HepG2 (cell line): ENCODE data around the gene VAT1L. TPM values are rescaled to one million over a fixed set of nuclear protein-coding genes. Genes with fewer than 3 reads are reported as not detected.

Experiments
- ATAC-seq: fragments of 200-7000 bp; cut with Tn5 transposase; 3 replicates; pipeline ENCODE4 v1.9.1; 2020; ENCODE audit warnings: mild to moderate bottlenecking, moderate library complexity
- BruUV-seq: library from RNA; stranded (reverse); fragments of 400-500 nt; replicated peaks from 2 replicates; lab custom pipeline; 2021; lab: Mats Ljungman, UMichigan
- CTCF ChIA-PET: fragments of 300-600 bp; formaldehyde crosslinking; extraction: SDS; loops from one replicate; lab custom pipeline; 2021; ENCODE audit warnings: low total read pairs, inconsistent platforms, low intra/inter-chr PET ratio; lab: Yijun Ruan, JAX
- POLR2A ChIA-PET: fragments of 350-600 bp; sonication (Branson Sonifier 250); formaldehyde crosslinking; loops from one replicate; lab custom pipeline; 2020; ENCODE audit warnings: antibody characterized with exemption, inconsistent platforms; lab: Yijun Ruan, JAX
- DNase-seq: peaks from one replicate; pipeline ENCODE4 v3.0.0-alpha.2; 2015; ENCODE audit warnings: low spot score
- FAIRE-seq: peaks from 3 replicates; lab custom pipeline; 2011; peaks lifted over from hg19 to GRCh38; lab: Jason Lieb, UNC
- H2AFZ ChIP-seq: one replicate; pipeline ENCODE4 v1.6.1; 2011; ENCODE audit warnings: low read length, inconsistent platforms
- H3K27ac ChIP-seq: fragments of 300-600 bp; 3 replicates; pipeline ENCODE4 v1.8.0; 2011; ENCODE audit warnings: mixed run types, mild to moderate bottlenecking, mixed read lengths, low read length, inconsistent platforms; ENCODE audit not compliant: insufficient read depth; ENCODE audit errors: extremely low read length
- H3K27me3 ChIP-seq, 2 experiments: fragments of 200-600 bp in 1 of 2; 2 replicates in 1 of 2; 3 replicates in 1 of 2; pipeline versions ENCODE4 v1.6.0 to v1.8.0; 2011; ENCODE audit warnings: low read length in 2 of 2, mild to moderate bottlenecking in 2 of 2, moderate library complexity in 2 of 2, inconsistent platforms in 1 of 2; ENCODE audit not compliant: insufficient read depth in 2 of 2, control insufficient read depth in 1 of 2
- H3K36me3 ChIP-seq, 2 experiments: fragments of 200-600 bp in 1 of 2; replicated peaks in 1 of 2; 2 replicates in 1 of 2; 3 replicates in 1 of 2; pipeline versions ENCODE4 v1.5.1 to v1.8.0; 2011; ENCODE audit warnings: low read length in 2 of 2, inconsistent platforms in 1 of 2; ENCODE audit not compliant: insufficient read depth in 2 of 2, control insufficient read depth in 1 of 2
- H3K4me1 ChIP-seq: 2 replicates; pipeline ENCODE4 v1.5.1; 2012; ENCODE audit warnings: low read length, inconsistent platforms; ENCODE audit not compliant: insufficient read depth
- H3K4me2 ChIP-seq: 2 replicates; pipeline ENCODE4 v1.6.0; 2011; ENCODE audit warnings: low read depth, low read length, inconsistent platforms
- H3K4me3 ChIP-seq, 3 experiments: fragments of 200-600 bp in 1 of 3; sonication (generic), shearing (Covaris generic) in 1 of 3; replicated peaks in 1 of 3; 2 replicates each; pipeline ENCODE4 v1.5.1; 2011 to 2016; ENCODE audit warnings: low read length in 3 of 3, inconsistent platforms in 2 of 3, low read depth in 2 of 3, mild to moderate bottlenecking in 2 of 3, control low read depth in 1 of 3, mixed read lengths in 1 of 3; ENCODE audit not compliant: insufficient read depth in 1 of 3
- H3K79me2 ChIP-seq: one replicate; pipeline ENCODE4 v1.6.1; 2011; ENCODE audit warnings: low read length, inconsistent platforms; ENCODE audit not compliant: insufficient read depth
- H3K9ac ChIP-seq: 2 replicates; pipeline ENCODE4 v1.6.0; 2011; ENCODE audit warnings: mild to moderate bottlenecking, low read depth, low read length, inconsistent platforms; ENCODE audit not compliant: insufficient read depth
- H3K9me3 ChIP-seq: 2 replicates; pipeline ENCODE4 v1.5.1; 2012; ENCODE audit warnings: mild to moderate bottlenecking, low read length
- H4K20me1 ChIP-seq: 2 replicates; pipeline ENCODE4 v1.6.0; 2011; ENCODE audit warnings: inconsistent platforms, mild to moderate bottlenecking, low read length, moderate library complexity; ENCODE audit not compliant: insufficient read depth
- CBFB ChIP-seq: sonication (generic); formaldehyde crosslinking; IDR thresholded peaks from 2 replicates; pipeline ENCODE4 v1.4.0; 2020; ENCODE audit warnings: missing genetic modification reagents
- CEBPB ChIP-seq: IDR thresholded peaks from 2 replicates; pipeline ENCODE4 v1.6.1; 2011; ENCODE audit warnings: low read depth, low read length, improper control_type of control experiment, borderline replicate concordance
- MEF2D ChIP-seq: sonication (generic); formaldehyde crosslinking; IDR thresholded peaks from 2 replicates; pipeline ENCODE4 v1.5.1; 2020; ENCODE audit warnings: mild to moderate bottlenecking, missing genetic modification reagents
- MIER3 ChIP-seq: IDR thresholded peaks from 2 replicates; pipeline ENCODE4 v1.6.1; 2016; ENCODE audit warnings: missing compliant biosample characterization, borderline replicate concordance
- MYC ChIP-seq: sonication (generic); formaldehyde crosslinking; IDR thresholded peaks from 2 replicates; pipeline ENCODE4 v1.9.0; 2021; ENCODE audit warnings: missing genetic modification reagents, borderline replicate concordance
- NR2F1 ChIP-seq, 2 experiments: fragments of 450-650 bp in 1 of 2; formaldehyde crosslinking in 1 of 2; IDR thresholded peaks; 2 replicates each; pipeline versions ENCODE4 v1.5.0 to v1.6.1; 2016 to 2020; ENCODE audit warnings: mild to moderate bottlenecking in 1 of 2, missing compliant biosample characterization in 1 of 2, missing genetic modification reagents in 1 of 2, moderate library complexity in 1 of 2
- SOX6 ChIP-seq, 2 experiments: fragments of 450-650 bp in 1 of 2; sonication (generic) in 1 of 2; formaldehyde crosslinking in 1 of 2; IDR thresholded peaks; 2 replicates each; pipeline versions ENCODE4 v1.4.0 to v1.6.1; 2017 to 2020; ENCODE audit warnings: antibody characterized with exemption in 1 of 2, mild to moderate bottlenecking in 1 of 2, missing genetic modification reagents in 1 of 2
- SYNCRIP ChIP-seq: fragments of 200-400 bp; formaldehyde crosslinking; IDR thresholded peaks from 2 replicates; pipeline ENCODE4 v1.6.1; 2018; ENCODE audit warnings: mild to moderate bottlenecking, low read depth, low read length; ENCODE audit not compliant: insufficient read depth
- YY1 ChIP-seq: IDR thresholded peaks from 2 replicates; pipeline ENCODE4 v1.6.1; 2011; ENCODE audit warnings: low read length, low read depth, moderate library complexity, mild to moderate bottlenecking; ENCODE audit not compliant: insufficient read depth, insufficient replicate concordance
- ZNF225 ChIP-seq: sonication (generic); formaldehyde crosslinking; IDR thresholded peaks from 2 replicates; pipeline ENCODE4 v1.4.0; 2020; ENCODE audit warnings: mild to moderate bottlenecking, missing genetic modification reagents
- ZNF496 ChIP-seq: sonication (generic); formaldehyde crosslinking; IDR thresholded peaks from 2 replicates; pipeline ENCODE4 v1.8.1; 2023; ENCODE audit warnings: mild to moderate bottlenecking, moderate library complexity, missing genetic modification reagents; ENCODE audit not compliant: insufficient replicate concordance
- ZNF577 ChIP-seq: sonication (generic); formaldehyde crosslinking; IDR thresholded peaks from 2 replicates; pipeline ENCODE4 v1.4.0; 2020; ENCODE audit warnings: mild to moderate bottlenecking, low read depth, missing genetic modification reagents, borderline replicate concordance
- ZNF816 ChIP-seq: sonication (generic); formaldehyde crosslinking; IDR thresholded peaks from 2 replicates; pipeline ENCODE4 v1.8.0; 2022; ENCODE audit warnings: missing genetic modification reagents, mild to moderate bottlenecking, borderline replicate concordance
- WGBS: methylation state at CpG from one replicate; pipeline ENCODE4 v1.1.6; 2017; ENCODE audit warnings: low lambda C conversion rate; 5-methylcytosine and 5-hydroxymethylcytosine counted together
- in situ Hi-C: cut with HindIII; loops from 2 replicates; pipeline ENCODE4 v1.10.0; 2017; ENCODE audit warnings: low pct_unique_long_range_greater_than_20kb; ENCODE audit not compliant: extremely low pct_ligation_motif_present
- intact Hi-C: fragments of 100-400 bp; cut with micrococcal nuclease; formaldehyde crosslinking; loops from one replicate; pipeline ENCODE4 v1.10.0; 2022; ENCODE audit not compliant: unreplicated experiment
- polyA plus RNA-seq, 8 experiments: library from polyadenylated mRNA; depleted of rRNA in 3 of 8; stranded (reverse) in 7 of 8; unstranded in 1 of 8; fragments of >200 nt; fragmentation: Illumina TruSeq in 4 of 8; extraction: Trizol in 4 of 8; gene quantifications; 2 replicates each; pipeline versions ENCODE4 v1.2.1 to v1.2.3, GENCODE V29; 2011 to 2016; ENCODE audit warnings: low read depth in 4 of 8, missing spikeins in 1 of 8, mixed read lengths in 1 of 8; ENCODE audit not compliant: insufficient read depth in 1 of 8
- total RNA-seq, 5 experiments: library from RNA; depleted of rRNA; stranded (reverse); fragments of >200 nt; fragmentation: Illumina TruSeq; extraction: Trizol; gene quantifications; 2 replicates each; pipeline ENCODE4 v1.2.3, GENCODE V29; 2016; ENCODE audit warnings: low read depth in 1 of 5
- TF ChIP-seq, protein P1 (sequence below): sonication (generic); formaldehyde crosslinking; IDR thresholded peaks from 2 replicates; pipeline ENCODE4 v1.9.0; 2021; ENCODE audit warnings: missing genetic modification reagents, mild to moderate bottlenecking, borderline replicate concordance
- TF ChIP-seq, protein P2 (sequence below): fragments of 450-650 bp; IDR thresholded peaks from 2 replicates; pipeline ENCODE4 v1.6.1; 2017
- TF ChIP-seq, protein P3 (sequence below): fragments of 450-650 bp; IDR thresholded peaks from 2 replicates; pipeline ENCODE4 v1.6.1; 2016

The VAT1L gene
- total and polyA plus RNA-seq, 2 of the 13 experiments (the other 11 are each of a cell fraction or from before 2014, with no cell fraction given): not detected

DNA sequence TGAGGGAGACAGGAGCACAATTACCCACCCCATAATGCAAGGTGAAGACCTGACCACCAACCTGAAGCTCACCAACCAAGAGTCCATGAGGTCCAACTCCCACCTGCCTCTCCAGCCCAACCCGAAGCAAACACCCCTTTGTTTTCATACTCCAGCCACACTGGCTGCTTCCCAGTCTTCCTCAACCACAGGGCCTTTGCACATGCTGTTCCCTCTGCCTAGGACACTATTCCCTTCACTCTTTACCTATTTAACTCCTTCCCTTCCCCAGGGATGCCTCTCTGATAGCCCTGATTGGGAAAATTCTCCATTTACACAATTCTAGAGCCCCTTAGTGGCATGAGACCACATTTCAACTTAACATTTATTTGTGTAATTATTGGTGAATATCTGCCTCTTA is 86.0 kb downstream of the VAT1L start:
- POLR2A ChIA-PET: no interaction called here
- Histone ChIP-seq H3K9me3 (no peaks in the 10 kb centered on the region), H3K4me1 (no peaks in the 10 kb centered on the region), H3K36me3 (no peaks in the 10 kb centered on the region), H3K9ac (no peak overlapping the region), H2AFZ (no peak overlapping the region), H3K27me3 (peaks cover 0 to 8% of the 10 kb centered on the region in 2 experiments; a peak in 1 of 5 replicates), H3K79me2 (no peaks in the 10 kb centered on the region), H4K20me1 (no peaks in the 10 kb centered on the region), H3K4me2 (no peak overlapping the region), H3K4me3 (no peak overlapping the region), H3K27ac (no peak overlapping the region)
- TF ChIP-seq CEBPB (no peak), MEF2D (CRISPR knock-in tag) (no peak), SYNCRIP (no peak), MYC (no peak), CBFB (no peak), ZNF225 (CRISPR knock-in tag) (no peak), MIER3 (CRISPR knock-in tag) (no peak), SOX6 (IDR thresholded peaks at IDR 0.05) (no peak), SOX6 (CRISPR knock-in tag; IDR thresholded peaks at IDR 0.05) (no peak), YY1 (no peak), ZNF577 (CRISPR knock-in tag) (no peak), ZNF816 (CRISPR knock-in tag) (no peak), ZNF496 (CRISPR knock-in tag) (no peak), NR2F1 (CRISPR knock-in tag; IDR thresholded peaks at IDR 0.05) (no peak)
- TF ChIP-seq, protein P1, sequence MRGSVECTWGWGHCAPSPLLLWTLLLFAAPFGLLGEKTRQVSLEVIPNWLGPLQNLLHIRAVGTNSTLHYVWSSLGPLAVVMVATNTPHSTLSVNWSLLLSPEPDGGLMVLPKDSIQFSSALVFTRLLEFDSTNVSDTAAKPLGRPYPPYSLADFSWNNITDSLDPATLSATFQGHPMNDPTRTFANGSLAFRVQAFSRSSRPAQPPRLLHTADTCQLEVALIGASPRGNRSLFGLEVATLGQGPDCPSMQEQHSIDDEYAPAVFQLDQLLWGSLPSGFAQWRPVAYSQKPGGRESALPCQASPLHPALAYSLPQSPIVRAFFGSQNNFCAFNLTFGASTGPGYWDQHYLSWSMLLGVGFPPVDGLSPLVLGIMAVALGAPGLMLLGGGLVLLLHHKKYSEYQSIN (CRISPR knock-in tag): no peak
- TF ChIP-seq, protein P2, sequence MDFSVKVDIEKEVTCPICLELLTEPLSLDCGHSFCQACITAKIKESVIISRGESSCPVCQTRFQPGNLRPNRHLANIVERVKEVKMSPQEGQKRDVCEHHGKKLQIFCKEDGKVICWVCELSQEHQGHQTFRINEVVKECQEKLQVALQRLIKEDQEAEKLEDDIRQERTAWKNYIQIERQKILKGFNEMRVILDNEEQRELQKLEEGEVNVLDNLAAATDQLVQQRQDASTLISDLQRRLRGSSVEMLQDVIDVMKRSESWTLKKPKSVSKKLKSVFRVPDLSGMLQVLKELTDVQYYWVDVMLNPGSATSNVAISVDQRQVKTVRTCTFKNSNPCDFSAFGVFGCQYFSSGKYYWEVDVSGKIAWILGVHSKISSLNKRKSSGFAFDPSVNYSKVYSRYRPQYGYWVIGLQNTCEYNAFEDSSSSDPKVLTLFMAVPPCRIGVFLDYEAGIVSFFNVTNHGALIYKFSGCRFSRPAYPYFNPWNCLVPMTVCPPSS: no peak
- TF ChIP-seq, protein P3, sequence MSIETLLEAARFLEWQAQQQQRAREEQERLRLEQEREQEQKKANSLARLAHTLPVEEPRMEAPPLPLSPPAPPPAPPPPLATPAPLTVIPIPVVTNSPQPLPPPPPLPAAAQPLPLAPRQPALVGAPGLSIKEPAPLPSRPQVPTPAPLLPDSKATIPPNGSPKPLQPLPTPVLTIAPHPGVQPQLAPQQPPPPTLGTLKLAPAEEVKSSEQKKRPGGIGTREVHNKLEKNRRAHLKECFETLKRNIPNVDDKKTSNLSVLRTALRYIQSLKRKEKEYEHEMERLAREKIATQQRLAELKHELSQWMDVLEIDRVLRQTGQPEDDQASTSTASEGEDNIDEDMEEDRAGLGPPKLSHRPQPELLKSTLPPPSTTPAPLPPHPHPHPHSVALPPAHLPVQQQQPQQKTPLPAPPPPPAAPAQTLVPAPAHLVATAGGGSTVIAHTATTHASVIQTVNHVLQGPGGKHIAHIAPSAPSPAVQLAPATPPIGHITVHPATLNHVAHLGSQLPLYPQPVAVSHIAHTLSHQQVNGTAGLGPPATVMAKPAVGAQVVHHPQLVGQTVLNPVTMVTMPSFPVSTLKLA: no peak
- intact Hi-C loops: no loop called here
- CTCF ChIA-PET: no interaction called here
- WGBS: 0% methylated on average over 1 of the region's 1 CpG
- DNase-seq (no peak), FAIRE-seq (no peak), ATAC-seq (no peak)
- no TSS peak for BruUV-seq
- in situ Hi-C loops: no loop called here
